ENCODE data around the gene DHH. TPM values are rescaled to one million over a fixed set of nuclear protein-coding genes. Genes with fewer than 3 reads are reported as not detected.
A peak's percentile ranks its signal among the peaks of the same experiment; 100 is the strongest.

Gene DHH
- total RNA-seq, 1 donor from 2014 or later: 0.52 TPM

GRCh38 chr12:49126852-49127763, 32.5 kb upstream of the DHH start:
- DNase-seq (ENCODE audit: low read depth): no peak
- H3K4me3 ChIP-seq (ENCODE audit: low read depth, low read length): no peak overlapping the region
- no peak for TF ChIP-seq CTCF (conservative IDR thresholded peaks at IDR 0.05; ENCODE audit: low read depth, low read length)

GRCh38 chr12:49121047-49121696, 26.6 kb upstream of the DHH start:
- TF ChIP-seq CTCF (conservative IDR thresholded peaks at IDR 0.05; ENCODE audit: low read depth, low read length): peak; percentile 78
- H3K4me3 ChIP-seq (ENCODE audit: low read depth, low read length): no peak overlapping the region
- no peak for DNase-seq (ENCODE audit: low read depth)

- no peak for TF ChIP-seq CTCF (conservative IDR thresholded peaks at IDR 0.05; ENCODE audit: low read depth, low read length)
- H3K4me3 ChIP-seq (ENCODE audit: low read depth, low read length): peak overlapping the region; percentile 83
- DNase-seq (ENCODE audit: low read depth): no peak
Observed at GRCh38 chr12:49111206-49111605, 16.6 kb upstream of the DHH start.

- H3K4me3 ChIP-seq (ENCODE audit: low read depth, low read length): peak within 1 kb of the TSS; percentile 83
- peak; percentile 42 for TF ChIP-seq CTCF (conservative IDR thresholded peaks at IDR 0.05; ENCODE audit: low read depth, low read length)
Observed at GRCh38 chr12:49110464-49111155, 16.0 kb upstream of the DHH start, which contains the start of gene LMBR1L. Gene LMBR1L (minus strand): TSS chr12:49110847. CDS start chr12:49110555, 292 bp downstream.

GRCh38 chr12:49109641-49110463, 15.3 kb upstream of the DHH start:
- no peak for DNase-seq (ENCODE audit: low read depth)
- TF ChIP-seq CTCF (conservative IDR thresholded peaks at IDR 0.05; ENCODE audit: low read depth, low read length): no peak
- H3K4me3 ChIP-seq (ENCODE audit: low read depth, low read length): peak overlapping the region; percentile 83

More at GRCh38 chr12:49110464-49111155, 16.0 kb upstream of the DHH start, which contains the start of gene LMBR1L:
- DNase-seq (ENCODE audit: low read depth): peak; percentile 84

- DNase-seq (ENCODE audit: low read depth): no peak
- TF ChIP-seq CTCF (conservative IDR thresholded peaks at IDR 0.05; ENCODE audit: low read depth, low read length): no peak
- peak overlapping the region; percentile 83 for H3K4me3 ChIP-seq (ENCODE audit: low read depth, low read length)
Observed at GRCh38 chr12:49108958-49109404, 14.4 kb upstream of the DHH start.
